Panc1 (cell line): ENCODE measurements around the gene ITGAL. TPM values are rescaled to one million over a fixed set of nuclear protein-coding genes. Genes with fewer than 3 reads are reported as not detected.

Source experiments
- ATAC-seq: fragments of 200-7000 bp; cut with Tn5 transposase; 2 replicates; pipeline ENCODE4 v1.9.1; 2020; ENCODE audit warnings: mild to moderate bottlenecking, moderate library complexity
- BruUV-seq: library from RNA; stranded (reverse); fragments of 400-500 nt; replicated peaks from 2 replicates; lab custom pipeline; 2021; lab: Mats Ljungman, UMichigan
- CTCF ChIA-PET: fragments of 300-600 bp; sonication (Branson Sonifier 250); formaldehyde crosslinking; loops from one replicate; lab custom pipeline; 2022; ENCODE audit warnings: antibody characterized with exemption; lab: Charles Lee
- POLR2A ChIA-PET: fragments of 300-600 bp; sonication (Branson Sonifier 250); formaldehyde crosslinking; loops from one replicate; lab custom pipeline; 2022; ENCODE audit warnings: antibody characterized with exemption; lab: Charles Lee
- DNase-seq: peaks from one replicate; pipeline ENCODE4 v3.0.0-alpha.2; 2010; ENCODE audit warnings: low read depth, low spot score
- H3K27ac ChIP-seq: 2 replicates; pipeline ENCODE4 v1.5.1; 2011; ENCODE audit warnings: mild to moderate bottlenecking, low read length, inconsistent platforms
- H3K27me3 ChIP-seq: fragments of 200-500 bp; sonication (Bioruptor generic); 2 replicates; pipeline ENCODE4 v1.6.0; 2014; ENCODE audit warnings: low read length, inconsistent platforms; ENCODE audit not compliant: control insufficient read depth, insufficient read depth
- H3K36me3 ChIP-seq: fragments of 200-500 bp; sonication (Bioruptor generic); 2 replicates; pipeline ENCODE4 v1.5.1; 2014; ENCODE audit warnings: inconsistent platforms, mild to moderate bottlenecking, low read length, moderate library complexity; ENCODE audit not compliant: control insufficient read depth, insufficient read depth
- H3K4me1 ChIP-seq: 2 replicates; pipeline ENCODE4 v1.5.1; 2011; ENCODE audit warnings: inconsistent platforms, mild to moderate bottlenecking, low read length, moderate library complexity; ENCODE audit not compliant: control insufficient read depth, insufficient read depth
- H3K4me3 ChIP-seq, 2 experiments: 2 replicates each; pipeline ENCODE4 v1.5.1; 2011 to 2012; ENCODE audit warnings: low read depth in 2 of 2, low read length in 2 of 2, mild to moderate bottlenecking in 2 of 2, inconsistent platforms in 1 of 2, moderate library complexity in 1 of 2
- H3K9me3 ChIP-seq: fragments of 200-500 bp; sonication (Bioruptor generic); 2 replicates; pipeline ENCODE4 v1.5.1; 2014; ENCODE audit warnings: low read depth, mild to moderate bottlenecking, inconsistent platforms, low read length, moderate library complexity; ENCODE audit not compliant: control insufficient read depth, insufficient read depth
- POLR2AphosphoS5 ChIP-seq: IDR thresholded peaks from 2 replicates; pipeline ENCODE4 v1.6.1; 2012; ENCODE audit warnings: mild to moderate bottlenecking, low read depth, low read length, moderate library complexity
- REST ChIP-seq, 2 experiments: IDR thresholded peaks; 2 replicates each; pipeline ENCODE4 v1.6.1; 2011 to 2012; ENCODE audit warnings: low read depth in 2 of 2, control low read depth in 1 of 2, low read length in 1 of 2, mild to moderate bottlenecking in 1 of 2, moderate library complexity in 1 of 2; ENCODE audit not compliant: insufficient read depth in 1 of 2
- SIN3A ChIP-seq: IDR thresholded peaks from 2 replicates; pipeline ENCODE4 v1.6.1; 2012; ENCODE audit warnings: low read depth, mild to moderate bottlenecking, low read length, moderate library complexity, borderline replicate concordance; ENCODE audit not compliant: insufficient read depth
- TCF7L2 ChIP-seq: IDR thresholded peaks from 2 replicates; pipeline ENCODE4 v1.6.1; 2011; ENCODE audit warnings: mild to moderate bottlenecking, low read depth, low read length, inconsistent platforms
- in situ Hi-C: cut with HindIII; loops from 2 replicates; pipeline ENCODE4 v1.10.0; 2016; ENCODE audit warnings: low sequenced_read_pairs, low pct_unique_long_range_greater_than_20kb
- intact Hi-C: fragments of 100-400 bp; cut with micrococcal nuclease; formaldehyde crosslinking; loops from one replicate; pipeline ENCODE4 v1.10.0; 2022; ENCODE audit not compliant: unreplicated experiment
- total RNA-seq: library from RNA; stranded (reverse); gene quantifications from one replicate; pipeline ENCODE4 v1.2.1, GENCODE V29; 2021; ENCODE audit not compliant: unreplicated experiment
- TF ChIP-seq, protein P1 (sequence below): fragments of 450-650 bp; IDR thresholded peaks from 2 replicates; pipeline ENCODE4 v1.5.1; 2017; ENCODE audit warnings: mild to moderate bottlenecking

The ITGAL gene
- total RNA-seq, 1 experiment from 2014 or later = 0.54 TPM

- peak overlapping the region; percentile 97 for H3K27ac ChIP-seq
- DNase-seq (peak; percentile 82), ATAC-seq (peak; percentile 95)
- no peaks in the 10 kb centered on the region for H3K27me3 ChIP-seq
- H3K4me3 ChIP-seq = peak overlapping the region; percentile 69 to 74
- intact Hi-C loops (loop anchor here (10.0 kb wide), 1 partner anchor 82 kb away; the partner anchor contains the start of gene SEPHS2), in situ Hi-C loops (no loop called here)
- no TSS peak for BruUV-seq
- ChIA-PET POLR2A (no interaction called here), CTCF (interaction anchor here (0.5 kb wide), 1 partner anchor 78 kb away, joined by 3 read pairs; no protein-coding TSS in a partner anchor)
- peaks cover 17% of the 10 kb centered on the region for H3K4me1 ChIP-seq
- no peaks in the 10 kb centered on the region for H3K36me3 ChIP-seq
- H3K9me3 ChIP-seq = no peaks in the 10 kb centered on the region
- TF ChIP-seq TCF7L2 (0 out of 2 replicates have a peak, but pooled peaks have one; percentile 16), REST (IDR thresholded peaks at IDR 0.05; ENCODE audit: insufficient read depth in 1 of 2, low read depth in 2 of 2, low read length in 1 of 2) (no peak), SIN3A (peak; percentile 27; the same call in 1 of the 2 replicates), POLR2AphosphoS5 (peak; percentile 89)
- TF ChIP-seq, protein P1, sequence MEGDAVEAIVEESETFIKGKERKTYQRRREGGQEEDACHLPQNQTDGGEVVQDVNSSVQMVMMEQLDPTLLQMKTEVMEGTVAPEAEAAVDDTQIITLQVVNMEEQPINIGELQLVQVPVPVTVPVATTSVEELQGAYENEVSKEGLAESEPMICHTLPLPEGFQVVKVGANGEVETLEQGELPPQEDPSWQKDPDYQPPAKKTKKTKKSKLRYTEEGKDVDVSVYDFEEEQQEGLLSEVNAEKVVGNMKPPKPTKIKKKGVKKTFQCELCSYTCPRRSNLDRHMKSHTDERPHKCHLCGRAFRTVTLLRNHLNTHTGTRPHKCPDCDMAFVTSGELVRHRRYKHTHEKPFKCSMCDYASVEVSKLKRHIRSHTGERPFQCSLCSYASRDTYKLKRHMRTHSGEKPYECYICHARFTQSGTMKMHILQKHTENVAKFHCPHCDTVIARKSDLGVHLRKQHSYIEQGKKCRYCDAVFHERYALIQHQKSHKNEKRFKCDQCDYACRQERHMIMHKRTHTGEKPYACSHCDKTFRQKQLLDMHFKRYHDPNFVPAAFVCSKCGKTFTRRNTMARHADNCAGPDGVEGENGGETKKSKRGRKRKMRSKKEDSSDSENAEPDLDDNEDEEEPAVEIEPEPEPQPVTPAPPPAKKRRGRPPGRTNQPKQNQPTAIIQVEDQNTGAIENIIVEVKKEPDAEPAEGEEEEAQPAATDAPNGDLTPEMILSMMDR = no peak
Measured at GRCh38 chr16:30526823-30527634, 54.5 kb downstream of the ITGAL start.

DNA sequence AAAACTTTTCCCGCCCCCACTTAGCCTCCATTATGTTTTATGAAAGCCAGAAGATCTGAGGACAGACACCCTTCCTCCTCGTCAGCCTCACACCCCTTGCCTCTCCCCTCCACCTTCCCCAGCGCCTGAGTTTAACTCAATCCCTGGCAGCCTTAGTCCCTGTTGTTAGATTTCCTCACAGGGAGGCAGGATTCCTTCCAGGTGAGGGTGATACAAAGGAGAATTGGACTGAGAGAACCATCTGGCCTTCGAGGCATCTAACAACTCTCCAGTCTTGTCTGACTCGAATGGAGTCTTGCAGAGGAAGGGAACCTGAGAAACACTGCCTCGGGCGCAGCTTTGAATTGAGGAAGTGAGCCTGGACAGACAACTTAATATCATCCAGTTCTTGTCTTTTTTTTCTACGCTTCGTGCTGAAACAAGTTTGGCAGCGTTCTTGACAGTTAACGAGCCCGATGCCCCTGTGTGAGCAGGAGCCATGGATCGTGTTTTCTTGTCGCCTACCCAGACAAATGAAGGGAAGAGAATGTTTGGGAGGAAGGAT lies 55.2 kb downstream of the ITGAL start:
- in situ Hi-C loops (no loop called here), intact Hi-C loops (loop anchor here (10.0 kb wide), 1 partner anchor 83 kb away; the partner anchor contains the start of gene SEPHS2)
- no peak; the same call in 1 of the 2 replicates for ATAC-seq
- H3K27me3 ChIP-seq = no peaks in the 10 kb centered on the region
- peak overlapping the region; percentile 97 for H3K27ac ChIP-seq
- DNase-seq = no peak
- BruUV-seq = no TSS peak
- peaks cover 17% of the 10 kb centered on the region for H3K4me1 ChIP-seq
- no peak for TF ChIP-seq REST (IDR thresholded peaks at IDR 0.05; ENCODE audit: insufficient read depth in 1 of 2, low read depth in 2 of 2, low read length in 1 of 2)
- TF ChIP-seq TCF7L2 = no peak
- TF ChIP-seq, protein P1 = no peak
- TF ChIP-seq SIN3A = no peak
- TF ChIP-seq POLR2AphosphoS5 = no peak
- no peaks in the 10 kb centered on the region for H3K9me3 ChIP-seq
- H3K4me3 ChIP-seq = peak overlapping the region; percentile 44 to 69
- ChIA-PET POLR2A (no interaction called here), CTCF (no interaction called here)
- no peaks in the 10 kb centered on the region for H3K36me3 ChIP-seq
